ENCODE results near the gene CROCC2.

CROCC2 gene

GRCh38 chr2:240893363-240893844, 12.7 kb upstream of the CROCC2 start:
- no peak for DNase-seq

GRCh38 chr2:240894006-240894405, 12.1 kb upstream of the CROCC2 start:
- no peak for DNase-seq

DNA sequence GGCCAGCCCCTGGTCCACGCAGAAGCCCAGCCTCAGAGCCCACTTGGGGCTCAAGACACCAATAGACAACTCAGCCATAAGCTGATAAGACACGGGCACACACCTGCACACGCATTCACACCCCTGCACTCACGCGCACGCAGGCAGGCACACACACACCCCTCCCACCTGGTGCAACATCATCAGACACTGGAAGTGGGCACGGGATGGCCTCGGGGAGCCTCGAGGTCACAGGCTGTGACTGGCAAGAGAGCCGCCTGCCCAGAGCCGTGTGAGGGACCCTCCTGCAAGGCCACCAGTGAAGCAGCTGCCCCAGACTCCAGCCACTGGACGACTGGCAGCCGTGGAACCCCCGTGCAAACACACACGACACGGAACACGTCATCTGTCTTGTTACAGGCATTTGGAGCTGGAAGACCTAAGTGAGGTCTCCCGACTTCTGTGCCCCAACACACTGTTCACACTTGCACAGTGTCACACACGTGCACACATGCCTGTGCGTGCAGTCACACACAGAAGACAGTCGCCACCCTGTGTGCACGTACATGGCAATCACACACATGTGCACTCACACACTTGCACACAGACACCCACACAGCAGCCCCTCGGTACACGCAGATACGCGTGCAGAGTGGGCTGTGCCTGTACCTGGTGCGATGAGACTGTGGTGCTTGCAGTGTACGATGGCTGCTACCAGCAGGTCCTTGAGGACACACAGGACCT, 11.1 kb upstream of the CROCC2 start:
- no peak for DNase-seq

- no peak for DNase-seq
Observed at GRCh38 chr2:240895656-240896388, 10.3 kb upstream of the CROCC2 start, which contains the start of gene MAB21L4. Gene MAB21L4 (minus strand): TSS chr2:240896156. CDS start chr2:240895997, 159 bp downstream.

DNA sequence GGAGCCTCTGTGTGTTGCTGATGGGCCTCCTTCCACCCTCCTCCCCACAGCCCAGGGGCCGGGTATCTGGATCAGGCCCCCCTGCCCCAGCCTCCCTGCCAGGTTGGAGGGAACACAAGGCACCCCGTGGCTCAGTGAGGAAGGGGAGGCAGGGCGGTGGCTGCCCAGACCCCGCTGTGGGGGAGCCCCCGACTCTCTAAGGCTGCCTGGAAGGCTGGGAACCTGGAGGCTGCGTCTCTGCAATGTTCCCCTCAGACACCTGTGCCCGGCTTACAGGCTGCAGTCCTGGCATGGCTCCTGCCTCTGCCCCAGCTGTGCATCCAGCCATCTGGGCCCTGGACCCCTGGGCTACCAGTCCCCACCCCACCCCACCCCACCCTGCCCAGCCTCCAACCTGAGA, 9.7 kb upstream of the CROCC2 start:
- DNase-seq = no peak

DNA sequence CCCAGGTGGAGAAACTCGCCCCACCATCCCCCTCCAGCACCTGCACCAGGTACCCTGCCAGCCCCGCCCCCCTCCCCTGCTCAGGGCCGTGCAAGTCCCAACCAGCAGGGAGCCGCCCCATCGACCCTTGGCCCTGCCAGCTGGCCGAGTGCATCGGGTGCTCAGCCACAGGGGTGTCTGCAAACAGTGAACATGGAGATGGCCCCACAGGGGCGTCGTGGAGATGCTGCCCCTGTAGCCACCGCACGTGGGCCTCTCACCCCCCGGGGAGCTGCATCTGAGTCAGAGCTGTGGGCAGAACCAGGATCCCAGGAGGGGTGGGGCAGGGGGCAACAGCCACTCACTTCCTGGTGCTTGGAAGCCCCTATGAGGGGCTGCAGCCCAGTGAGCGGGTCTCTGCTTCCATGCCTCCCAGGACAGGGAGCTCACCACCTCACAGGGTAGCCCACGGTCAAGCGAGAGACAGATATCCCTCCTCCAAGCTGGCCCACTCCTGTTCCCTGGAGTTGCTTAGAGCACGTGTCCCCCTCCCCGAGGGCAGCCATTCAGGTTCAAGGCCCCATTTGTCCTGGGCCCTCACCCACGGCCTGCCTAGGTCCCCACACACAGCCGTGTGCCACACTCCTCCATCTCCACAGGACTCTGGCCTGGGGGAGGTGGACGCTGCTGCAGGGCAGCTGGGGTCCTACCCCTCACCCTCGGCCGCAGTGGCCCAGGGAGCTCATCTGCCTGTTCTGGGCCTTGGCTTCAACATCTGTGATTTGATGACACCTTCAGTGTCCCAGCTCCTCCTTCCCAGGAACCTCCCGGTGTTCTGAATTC, 9.1 kb upstream of the CROCC2 start:
- no peak for DNase-seq

- DNase-seq = no peak
Observed at GRCh38 chr2:240898108-240898730, 7.9 kb upstream of the CROCC2 start.

DNA sequence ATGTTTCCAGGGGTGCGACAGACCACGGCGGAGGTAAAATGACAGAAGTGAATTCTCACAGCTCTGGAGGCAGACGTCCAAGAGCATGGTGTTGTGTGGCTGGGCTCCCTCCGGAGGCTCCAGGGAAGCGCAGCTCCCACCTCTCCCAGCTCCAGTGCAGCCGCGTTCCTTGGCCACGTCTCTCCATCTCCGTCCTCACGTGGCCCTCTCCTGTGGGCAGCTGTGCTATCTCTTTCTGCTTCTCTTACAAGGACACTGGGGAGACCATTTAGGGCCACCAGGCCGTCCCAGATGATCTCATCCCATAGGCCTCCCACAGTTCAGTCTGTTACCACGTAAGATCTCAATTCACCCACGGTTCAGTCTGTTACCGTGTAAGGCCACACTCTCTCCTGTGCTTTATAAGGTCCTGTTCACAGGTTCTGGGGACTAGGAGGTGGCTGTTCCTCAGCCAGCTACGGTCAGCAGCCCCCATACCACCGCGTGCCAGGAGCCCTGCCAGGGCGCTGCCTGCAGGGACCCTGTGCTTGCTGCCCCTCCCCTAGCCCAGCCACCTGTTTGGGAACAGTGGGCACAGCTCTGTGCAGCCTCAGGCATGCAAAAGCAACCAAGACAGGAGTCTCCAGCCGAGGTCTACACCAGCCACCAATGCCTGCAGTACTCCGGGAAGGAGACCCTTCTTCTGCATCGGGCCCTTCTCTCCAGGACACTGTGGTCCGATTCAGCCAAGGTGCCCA, 7.2 kb upstream of the CROCC2 start:
- DNase-seq = no peak

- DNase-seq = no peak
Observed at GRCh38 chr2:240899468-240899865, 6.7 kb upstream of the CROCC2 start.

GRCh38 chr2:240900141-240900860, 5.8 kb upstream of the CROCC2 start:
- no peak for DNase-seq

DNA sequence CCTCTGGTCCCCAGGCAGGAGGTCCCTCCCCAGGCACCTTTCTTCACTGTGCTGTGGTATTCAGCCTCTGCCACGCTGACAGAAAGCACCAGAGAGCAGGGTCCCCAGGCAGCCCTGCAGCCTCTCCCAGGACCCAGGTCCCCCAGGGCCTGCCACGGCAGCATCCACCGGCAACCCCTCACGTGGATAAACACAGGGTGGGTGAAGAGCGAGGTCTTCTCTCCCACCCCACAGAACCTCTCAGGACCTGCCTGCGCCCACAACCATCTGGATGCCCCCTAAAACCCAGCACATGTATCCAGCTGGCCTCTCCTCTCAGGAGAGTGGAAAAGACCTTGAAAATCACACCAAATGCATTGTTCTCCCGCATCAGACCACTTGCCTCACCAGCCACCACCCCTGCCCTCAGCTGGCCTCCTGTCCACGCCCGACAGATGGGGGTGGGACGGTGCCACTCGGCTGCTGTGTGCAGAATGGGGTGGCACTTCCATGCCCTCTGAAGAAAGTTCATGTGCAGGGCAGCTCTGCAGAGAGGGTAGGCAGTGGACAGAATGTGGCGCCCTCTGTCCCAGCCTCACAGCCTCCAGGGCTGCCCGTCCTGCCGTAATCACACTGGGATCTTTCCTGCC, 4.0 kb upstream of the CROCC2 start:
- no peak for DNase-seq

- no peak for DNase-seq
Observed at GRCh38 chr2:240902615-240903041, 3.5 kb upstream of the CROCC2 start.

DNA sequence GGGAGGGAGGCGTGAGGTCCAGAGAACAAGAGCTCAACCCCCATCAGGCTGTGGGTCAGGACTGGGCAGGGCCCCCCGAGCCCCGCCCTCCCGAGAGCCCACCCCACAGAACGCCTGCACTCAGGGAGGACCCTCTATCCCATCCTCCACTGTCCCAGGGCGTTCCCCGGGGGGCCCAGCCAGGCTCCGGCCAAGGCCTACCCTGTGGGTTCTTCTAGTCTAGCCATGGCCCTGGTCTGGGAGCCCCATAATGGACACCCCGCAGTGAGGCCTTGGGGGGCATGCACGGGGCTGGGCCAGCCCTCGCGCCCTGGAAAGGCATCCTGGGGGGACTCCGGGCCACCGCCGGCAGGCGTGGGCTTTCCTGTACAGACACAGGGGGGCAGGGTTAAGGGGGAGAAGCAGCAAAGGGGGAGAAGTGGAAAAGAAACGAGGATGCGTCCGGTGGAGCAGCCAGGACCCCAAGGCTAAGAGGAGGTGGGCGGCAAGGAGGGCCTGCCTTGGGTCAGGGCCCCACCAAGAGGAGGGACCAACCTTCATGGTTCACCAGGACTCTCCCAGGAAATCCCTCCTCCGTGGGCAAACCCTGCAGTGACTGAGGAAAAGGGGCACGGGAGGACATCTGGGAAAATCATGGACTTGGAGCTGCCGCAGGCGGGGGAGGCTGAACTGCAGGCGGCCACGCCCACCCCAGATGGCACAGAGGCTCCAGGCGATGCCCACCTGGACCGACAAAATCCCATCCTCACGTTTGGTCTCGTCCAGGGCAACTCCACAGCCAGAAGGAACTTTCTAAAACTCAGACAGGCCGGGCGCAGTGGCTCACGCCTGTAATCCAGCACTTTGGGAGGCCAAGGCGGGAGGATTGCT, 2.7 kb upstream of the CROCC2 start:
- DNase-seq = no peak

DNA sequence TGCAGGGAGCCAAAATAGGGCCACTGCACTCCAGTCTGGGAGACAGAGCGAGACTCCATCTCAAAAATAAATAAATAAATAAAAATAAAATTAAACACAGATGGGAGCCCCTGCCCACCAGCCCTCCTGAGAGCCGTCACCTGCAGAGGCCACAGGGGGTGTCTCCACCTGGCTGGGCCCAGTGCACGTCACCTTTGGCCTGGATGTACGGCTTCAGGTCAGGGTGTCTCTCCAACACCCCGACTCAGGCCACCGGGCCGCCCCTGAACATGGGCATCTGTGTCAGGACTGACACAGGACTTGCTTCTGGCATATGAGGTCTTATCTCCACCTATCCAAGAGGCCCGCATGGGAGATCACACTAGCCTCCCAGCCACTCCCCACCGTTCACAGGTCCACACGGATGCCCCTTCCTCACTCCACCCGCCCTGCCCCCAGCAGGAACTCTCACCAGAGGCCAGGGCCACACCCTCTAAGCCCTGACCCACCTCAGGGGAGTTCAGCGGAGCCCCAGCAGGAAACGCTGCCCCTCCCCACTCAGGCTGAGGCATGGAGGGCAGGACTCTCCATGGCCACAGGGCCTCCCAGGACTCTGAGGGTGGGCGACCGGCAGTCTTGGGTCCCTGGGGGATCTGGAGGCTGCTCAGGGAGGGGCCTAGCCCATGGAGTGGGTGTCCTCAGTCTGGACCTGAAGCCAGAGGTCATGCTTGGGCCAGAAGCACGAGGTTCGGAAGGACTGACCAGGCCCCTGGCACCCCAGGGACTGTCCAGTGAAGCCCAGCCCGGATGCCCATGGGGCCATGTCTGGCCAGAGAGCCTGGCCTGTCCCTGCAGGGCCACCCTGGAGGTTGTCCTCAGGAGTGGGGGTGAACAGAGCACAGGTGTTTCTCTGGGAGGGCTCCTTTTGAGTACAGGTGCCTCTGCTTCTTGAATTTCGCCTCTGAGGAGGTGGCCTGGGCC, 1.6 kb upstream of the CROCC2 start:
- no peak for DNase-seq

GRCh38 chr2:240905176-240905781, 857 bp upstream of the CROCC2 start:
- no peak for DNase-seq

- DNase-seq = no peak
Observed at GRCh38 chr2:240906911-240907590, 915 bp downstream of the CROCC2 start.

GRCh38 chr2:240909216-240909974, 3.3 kb downstream of the CROCC2 start:
- DNase-seq = no peak

All from fibroblast of upper back skin (primary cell).